Nephron (organoid): ENCODE results near the gene F5.
A peak's percentile ranks its signal among the peaks of the same experiment; 100 is the strongest.

Experiments
- H3K27ac Mint-ChIP-seq, 3 experiments: 2 replicates each; pipeline ENCODE4 v1.8.0; 2020; ENCODE audit warnings: mixed read lengths in 3 of 3, mild to moderate bottlenecking in 2 of 3, moderate library complexity in 1 of 3
- H3K27me3 Mint-ChIP-seq: 2 replicates; pipeline ENCODE4 v1.8.0; 2021; ENCODE audit warnings: low read depth, mild to moderate bottlenecking, moderate library complexity, mixed read lengths
- H3K36me3 Mint-ChIP-seq: 2 replicates; pipeline ENCODE4 v1.8.0; 2020; ENCODE audit warnings: low read depth, mixed read lengths
- H3K4me1 Mint-ChIP-seq: 2 replicates; pipeline ENCODE4 v1.8.0; 2020; ENCODE audit warnings: mixed read lengths
- H3K4me3 Mint-ChIP-seq, 3 experiments: 2 replicates each; pipeline ENCODE4 v1.8.0; 2020; ENCODE audit warnings: mild to moderate bottlenecking in 3 of 3, mixed read lengths in 3 of 3, moderate library complexity in 2 of 3
- H3K9me3 Mint-ChIP-seq: 2 replicates; pipeline ENCODE4 v1.8.0; 2020; ENCODE audit warnings: mixed read lengths
- CTCF ChIP-seq, 3 experiments: fragments of 200-600 bp; sonication (generic); IDR thresholded peaks; one replicate each; pipeline ENCODE4 v1.5.0; 2021; ENCODE audit warnings: antibody characterized with exemption in 3 of 3; ENCODE audit not compliant: unreplicated experiment in 3 of 3

Gene F5

GRCh38 chr1:169563019-169563615 is 23.2 kb downstream of the F5 start:
- H3K36me3 Mint-ChIP-seq = no peaks in the 10 kb centered on the region

GRCh38 chr1:169561692-169562091 is 24.6 kb downstream of the F5 start:
- TF ChIP-seq CTCF (IDR thresholded peaks at IDR 0.05; ENCODE audit: unreplicated experiment in 3 of 3) = no peak
- peaks cover 18% of the 10 kb centered on the region for H3K9me3 Mint-ChIP-seq
- no peaks in the 10 kb centered on the region for H3K36me3 Mint-ChIP-seq
- no peak overlapping the region for H3K27ac Mint-ChIP-seq
- peaks cover 5% of the 10 kb centered on the region for H3K27me3 Mint-ChIP-seq
- no peak overlapping the region for H3K4me3 Mint-ChIP-seq
- no peaks in the 10 kb centered on the region for H3K4me1 Mint-ChIP-seq

More at GRCh38 chr1:169563019-169563615, 23.2 kb downstream of the F5 start:
- no peak for TF ChIP-seq CTCF (IDR thresholded peaks at IDR 0.05; ENCODE audit: unreplicated experiment in 3 of 3)
- Mint-ChIP-seq H3K9me3 (peaks cover 18% of the 10 kb centered on the region), H3K4me1 (no peaks in the 10 kb centered on the region), H3K4me3 (no peak overlapping the region), H3K27me3 (peaks cover 5% of the 10 kb centered on the region), H3K27ac (no peak overlapping the region)

GRCh38 chr1:169557131-169557530 is 29.1 kb downstream of the F5 start:
- Mint-ChIP-seq H3K4me1 (no peaks in the 10 kb centered on the region), H3K36me3 (no peaks in the 10 kb centered on the region), H3K9me3 (no peaks in the 10 kb centered on the region), H3K4me3 (no peak overlapping the region), H3K27ac (no peak overlapping the region), H3K27me3 (peaks cover 5% of the 10 kb centered on the region)
- no peak for TF ChIP-seq CTCF (IDR thresholded peaks at IDR 0.05; ENCODE audit: unreplicated experiment in 3 of 3)

- Mint-ChIP-seq H3K4me1 (no peaks in the 10 kb centered on the region), H3K27ac (no peak overlapping the region), H3K27me3 (peaks cover 7% of the 10 kb centered on the region), H3K9me3 (no peaks in the 10 kb centered on the region), H3K36me3 (no peaks in the 10 kb centered on the region), H3K4me3 (no peak overlapping the region)
- TF ChIP-seq CTCF (IDR thresholded peaks at IDR 0.05; ENCODE audit: unreplicated experiment in 3 of 3) = peak; percentile 32 to 57 (median 40)
These were observed 36.0 kb downstream of the F5 start for GRCh38 chr1:169550294-169550693.

- Mint-ChIP-seq H3K4me1 (no peaks in the 10 kb centered on the region), H3K4me3 (no peak overlapping the region), H3K27me3 (peaks cover 7% of the 10 kb centered on the region), H3K9me3 (no peaks in the 10 kb centered on the region), H3K27ac (no peak overlapping the region), H3K36me3 (no peaks in the 10 kb centered on the region)
- TF ChIP-seq CTCF (IDR thresholded peaks at IDR 0.05; ENCODE audit: unreplicated experiment in 3 of 3) = no peak
These were observed 38.0 kb downstream of the F5 start for GRCh38 chr1:169548282-169548681.
